ENCODE results near the gene POGLUT2. TPM values are rescaled to one million over a fixed set of nuclear protein-coding genes. Genes with fewer than 3 reads are reported as not detected.

Gene POGLUT2
- total RNA-seq, 2 donors from 2014 or later, result 16.0 to 18.1 TPM

- 85 to 100% methylated on average over 1 to 3 of the region's 4 CpGs for WGBS, 2 experiments (ENCODE audit: insufficient coverage in 1 of 2, insufficient read length in 1 of 2)
- Mint-ChIP-seq H3K4me3 (no peak overlapping the region), H3K4me1 (peaks cover 4% of the 10 kb centered on the region), H3K9me3 (no peaks in the 10 kb centered on the region), H3K27ac (no peak overlapping the region), H3K36me3 (ENCODE audit: low read depth) (peaks cover 2% of the 10 kb centered on the region), H3K27me3 (ENCODE audit: insufficient read depth) (peaks cover 20% of the 10 kb centered on the region)
- Histone ChIP-seq H3K4me1 (ENCODE audit: control insufficient read depth, insufficient read depth, low read length) (no peaks in the 10 kb centered on the region), H3K27me3 (ENCODE audit: control insufficient read depth, insufficient read depth, low read length, poor library complexity, severe bottlenecking) (no peaks in the 10 kb centered on the region), H3K36me3 (ENCODE audit: control insufficient read depth, insufficient read depth, low read length) (peaks cover 17% of the 10 kb centered on the region), H3K4me3 (ENCODE audit: low read length) (no peak overlapping the region), H3K9me3 (ENCODE audit: control insufficient read depth, low read length) (no peaks in the 10 kb centered on the region), H3K9ac (ENCODE audit: extremely low read depth, low read length, poor library complexity, severe bottlenecking) (no peak overlapping the region), H3K27ac (ENCODE audit: low read depth, low read length) (no peak overlapping the region)
- no peak for TF ChIP-seq CTCF (conservative IDR thresholded peaks at IDR 0.05)
- no peak for DNase-seq
Observed at GRCh38 chr13:102769679-102770078, 29.1 kb downstream of the POGLUT2 start.

GRCh38 chr13:102768909-102769308, 29.9 kb downstream of the POGLUT2 start:
- no peaks in the 10 kb centered on the region for H3K27me3 ChIP-seq (ENCODE audit: control insufficient read depth, insufficient read depth, low read length, poor library complexity, severe bottlenecking)
- no peak overlapping the region for H3K4me3 ChIP-seq (ENCODE audit: low read length)
- H3K27ac Mint-ChIP-seq, result no peak overlapping the region
- no peak for DNase-seq
- peaks cover 2% of the 10 kb centered on the region for H3K36me3 Mint-ChIP-seq (ENCODE audit: low read depth)
- no peak overlapping the region for H3K9ac ChIP-seq (ENCODE audit: extremely low read depth, low read length, poor library complexity, severe bottlenecking)
- peaks cover 13% of the 10 kb centered on the region for H3K27me3 Mint-ChIP-seq (ENCODE audit: insufficient read depth)
- peaks cover 4% of the 10 kb centered on the region for H3K4me1 Mint-ChIP-seq
- 92 to 95% methylated on average over 1 to 2 of the region's 2 CpGs for whole genome bisulfite sequencing, 2 experiments (ENCODE audit: insufficient coverage in 1 of 2, insufficient read length in 1 of 2)
- peaks cover 17% of the 10 kb centered on the region for H3K36me3 ChIP-seq (ENCODE audit: control insufficient read depth, insufficient read depth, low read length)
- H3K9me3 ChIP-seq (ENCODE audit: control insufficient read depth, low read length), result no peaks in the 10 kb centered on the region
- H3K27ac ChIP-seq (ENCODE audit: low read depth, low read length), result no peak overlapping the region
- H3K4me3 Mint-ChIP-seq, result no peak overlapping the region
- H3K9me3 Mint-ChIP-seq, result no peaks in the 10 kb centered on the region
- TF ChIP-seq CTCF (conservative IDR thresholded peaks at IDR 0.05), result no peak
- no peaks in the 10 kb centered on the region for H3K4me1 ChIP-seq (ENCODE audit: control insufficient read depth, insufficient read depth, low read length)

GRCh38 chr13:102763741-102764140, 35.0 kb downstream of the POGLUT2 start:
- no peaks in the 10 kb centered on the region for H3K4me1 Mint-ChIP-seq
- no peak overlapping the region for H3K9ac ChIP-seq (ENCODE audit: extremely low read depth, low read length, poor library complexity, severe bottlenecking)
- no peak overlapping the region for H3K27ac Mint-ChIP-seq
- whole genome bisulfite sequencing, 2 experiments (ENCODE audit: insufficient coverage in 1 of 2, insufficient read length in 1 of 2), result 94 to 100% methylated on average over 1 of the region's 1 CpG
- no peaks in the 10 kb centered on the region for H3K4me1 ChIP-seq (ENCODE audit: control insufficient read depth, insufficient read depth, low read length)
- H3K27ac ChIP-seq (ENCODE audit: low read depth, low read length), result no peak overlapping the region
- no peak for DNase-seq
- no peaks in the 10 kb centered on the region for H3K27me3 ChIP-seq (ENCODE audit: control insufficient read depth, insufficient read depth, low read length, poor library complexity, severe bottlenecking)
- no peaks in the 10 kb centered on the region for H3K9me3 ChIP-seq (ENCODE audit: control insufficient read depth, low read length)
- H3K9me3 Mint-ChIP-seq, result no peaks in the 10 kb centered on the region
- no peak for TF ChIP-seq CTCF (conservative IDR thresholded peaks at IDR 0.05)
- no peak overlapping the region for H3K4me3 ChIP-seq (ENCODE audit: low read length)
- H3K4me3 Mint-ChIP-seq, result no peak overlapping the region
- H3K36me3 Mint-ChIP-seq (ENCODE audit: low read depth), result peaks cover 2% of the 10 kb centered on the region
- no peaks in the 10 kb centered on the region for H3K27me3 Mint-ChIP-seq (ENCODE audit: insufficient read depth)
- peaks cover 17% of the 10 kb centered on the region for H3K36me3 ChIP-seq (ENCODE audit: control insufficient read depth, insufficient read depth, low read length)

All from endodermal cell (in vitro differentiated cells).